ENCODE data around the gene UBE2M. TPM values are rescaled to one million over a fixed set of nuclear protein-coding genes. Genes with fewer than 3 reads are reported as not detected.
"Not testable (repeated sequence)": the region's sequence is repeated elsewhere in the genome, so short reads cannot be mapped to it uniquely, and the experiment has no call there.

The UBE2M gene
- polyA plus RNA-seq, 1 donor (not counting 4 experiments of a cell fraction or from before 2014, with no cell fraction given) = 82.6 TPM

- DNase-seq (ENCODE audit: low read depth, low spot score); H3K9me3 ChIP-seq (ENCODE audit: control insufficient read depth, low read depth, low read length); dilution Hi-C loops (cut with MboI; ENCODE audit: extremely low pct_ligation_motif_present, low sequenced_read_pairs); H3K4me2 ChIP-seq (ENCODE audit: control insufficient read depth, extremely low read depth, insufficient read depth, low read depth, low read length); H3K79me2 ChIP-seq (ENCODE audit: control insufficient read depth, insufficient read depth, low read length); H3K4me1 ChIP-seq (ENCODE audit: control insufficient read depth, extremely low read depth, insufficient read depth, low read length); H3K4me3 ChIP-seq (ENCODE audit: control insufficient read depth in 2 of 3, extremely low read depth in 1 of 3, insufficient read depth in 2 of 3, low read depth in 1 of 3, low read length in 3 of 3); H3K27ac ChIP-seq (ENCODE audit: control insufficient read depth, insufficient read depth, low read length); H3K9me1 ChIP-seq (ENCODE audit: control insufficient read depth, extremely low read depth, insufficient read depth, low read length); FAIRE-seq; H4K20me1 ChIP-seq (ENCODE audit: control insufficient read depth, extremely low read depth, insufficient read depth, low read length); H3K36me3 ChIP-seq (ENCODE audit: control insufficient read depth in 2 of 2, extremely low read depth in 1 of 2, insufficient read depth in 2 of 2, low read length in 2 of 2); H2AFZ ChIP-seq (ENCODE audit: control insufficient read depth, low read length); H3K27me3 ChIP-seq (ENCODE audit: control insufficient read depth, extremely low read depth, insufficient read depth, low read length); H3K9ac ChIP-seq (ENCODE audit: control insufficient read depth, extremely low read depth, insufficient read depth, low read length): not testable (repeated sequence)
- TF ChIP-seq CTCF (optimal IDR thresholded peaks at IDR 0.05 in 1 of 3, IDR thresholded peaks at IDR 0.05 in 1 of 3, conservative IDR thresholded peaks at IDR 0.05 in 1 of 3; ENCODE audit: extremely low read depth in 1 of 3, insufficient read depth in 2 of 3, low read length in 3 of 3) = peak in 1 of 3 experiments; percentile 35
Measured at GRCh38 chr19:58606251-58606896, 48.0 kb upstream of the UBE2M start.

GRCh38 chr19:58586133-58586765, 27.8 kb upstream of the UBE2M start:
- Histone ChIP-seq H2AFZ (ENCODE audit: control insufficient read depth, low read length) (no peak overlapping the region), H4K20me1 (ENCODE audit: control insufficient read depth, extremely low read depth, insufficient read depth, low read length) (no peaks in the 10 kb centered on the region), H3K27me3 (ENCODE audit: control insufficient read depth, extremely low read depth, insufficient read depth, low read length) (no peaks in the 10 kb centered on the region), H3K9me1 (ENCODE audit: control insufficient read depth, extremely low read depth, insufficient read depth, low read length) (peaks cover 2% of the 10 kb centered on the region), H3K4me1 (ENCODE audit: control insufficient read depth, extremely low read depth, insufficient read depth, low read length) (no peaks in the 10 kb centered on the region), H3K79me2 (ENCODE audit: control insufficient read depth, insufficient read depth, low read length) (peaks cover 3% of the 10 kb centered on the region), H3K9me3 (ENCODE audit: control insufficient read depth, low read depth, low read length) (no peaks in the 10 kb centered on the region), H3K4me2 (ENCODE audit: control insufficient read depth, extremely low read depth, insufficient read depth, low read depth, low read length) (no peak overlapping the region), H3K36me3 (ENCODE audit: control insufficient read depth in 2 of 2, extremely low read depth in 1 of 2, insufficient read depth in 2 of 2, low read length in 2 of 2) (peaks cover 5 to 16% of the 10 kb centered on the region in 2 experiments), H3K27ac (ENCODE audit: control insufficient read depth, insufficient read depth, low read length) (no peak overlapping the region), H3K4me3 (ENCODE audit: control insufficient read depth in 2 of 3, extremely low read depth in 1 of 3, insufficient read depth in 2 of 3, low read depth in 1 of 3, low read length in 3 of 3) (no peak overlapping the region), H3K9ac (ENCODE audit: control insufficient read depth, extremely low read depth, insufficient read depth, low read length) (no peak overlapping the region)
- TF ChIP-seq EZH2 (IDR thresholded peaks at IDR 0.05; ENCODE audit: low read length) (no peak), CTCF (optimal IDR thresholded peaks at IDR 0.05 in 1 of 3, IDR thresholded peaks at IDR 0.05 in 1 of 3, conservative IDR thresholded peaks at IDR 0.05 in 1 of 3; ENCODE audit: extremely low read depth in 1 of 3, insufficient read depth in 2 of 3, low read length in 3 of 3) (no peak)
- FAIRE-seq (no peak), DNase-seq (ENCODE audit: low read depth, low spot score) (no peak)
- dilution Hi-C loops (cut with MboI; ENCODE audit: extremely low pct_ligation_motif_present, low sequenced_read_pairs) = no loop called here

All from keratinocyte (primary cell).